ENCODE data around the gene ARHGAP6. TPM values are rescaled to one million over a fixed set of nuclear protein-coding genes. Genes with fewer than 3 reads are reported as not detected.

ARHGAP6 gene
- total RNA-seq, 1 experiment from 2014 or later = 0.07 TPM

GRCh38 chrX:11329021-11329420 is 336.7 kb downstream of the ARHGAP6 start:
- no peak overlapping the region for H4K5ac ChIP-seq (ENCODE audit: insufficient read length, low read depth, low read length)
- no peak overlapping the region for H3K27ac Mint-ChIP-seq
- H3K23me2 ChIP-seq (ENCODE audit: insufficient read length, low read depth, low read length, poor library complexity, severe bottlenecking) = no peaks in the 10 kb centered on the region
- H3K4me1 ChIP-seq (ENCODE audit: insufficient read depth, low read length) = no peaks in the 10 kb centered on the region
- peaks cover 4% of the 10 kb centered on the region; the same call in 1 of the 2 replicates for H3K27me3 Mint-ChIP-seq (ENCODE audit: low read depth)
- WGBS (ENCODE audit: extremely low coverage, insufficient read length, low lambda C conversion rate) = no CpG with 5 or more reads among the region's 5 CpGs
- H2AFZ ChIP-seq (ENCODE audit: low read length) = no peak overlapping the region
- no peak overlapping the region for H2BK12ac ChIP-seq (ENCODE audit: insufficient read length, low read depth, low read length)
- no peaks in the 10 kb centered on the region for H4K20me1 ChIP-seq (ENCODE audit: control insufficient read depth, insufficient read depth, insufficient read length)
- H3K27ac ChIP-seq (ENCODE audit: insufficient read length, low read depth, low read length) = no peak overlapping the region
- no peak overlapping the region for H3K4me2 ChIP-seq (ENCODE audit: insufficient read depth, insufficient read length, low read length)
- H3K79me1 ChIP-seq (ENCODE audit: insufficient read depth, low read depth, low read length, poor library complexity, severe bottlenecking) = no peaks in the 10 kb centered on the region
- H3K36me3 Mint-ChIP-seq (ENCODE audit: insufficient read depth in 1 of 3, low read depth in 3 of 3) = no peaks in the 10 kb centered on the region; a peak in 2 of 7 replicates
- no peak overlapping the region for H2BK120ac ChIP-seq (ENCODE audit: low read depth, low read length, poor library complexity, severe bottlenecking)
- no peaks in the 10 kb centered on the region for H3K27me3 ChIP-seq (ENCODE audit: insufficient read depth, low read length)
- H3K4ac ChIP-seq (ENCODE audit: low read depth, low read length) = no peak overlapping the region
- H2BK20ac ChIP-seq (ENCODE audit: low read depth, low read length, poor library complexity, severe bottlenecking) = no peak overlapping the region
- peaks cover 54% of the 10 kb centered on the region in 2 experiments for H3K9me3 Mint-ChIP-seq
- H4K91ac ChIP-seq (ENCODE audit: insufficient read length, low read depth, low read length) = no peak overlapping the region
- no peak overlapping the region for H3K18ac ChIP-seq (ENCODE audit: insufficient read length, low read depth, low read length)
- H2AK5ac ChIP-seq (ENCODE audit: insufficient read length, low read length) = no peak overlapping the region
- H3K14ac ChIP-seq (ENCODE audit: insufficient read depth, low read length) = no peak overlapping the region
- DNase-seq = no peak
- H3K9ac ChIP-seq (ENCODE audit: extremely low read depth, insufficient read length, low read length) = no peak overlapping the region
- H3K4me3 Mint-ChIP-seq = no peak overlapping the region
- no peak overlapping the region for H3K23ac ChIP-seq (ENCODE audit: insufficient read length, low read depth, low read length)
- no peak overlapping the region for H3K56ac ChIP-seq (ENCODE audit: insufficient read length, low read depth, low read length)
- no peaks in the 10 kb centered on the region for H3K4me1 Mint-ChIP-seq
- H2BK5ac ChIP-seq (ENCODE audit: insufficient read length, low read length) = no peak overlapping the region
- no peak for TF ChIP-seq CTCF (conservative IDR thresholded peaks at IDR 0.05)
- no peak overlapping the region for H2BK15ac ChIP-seq (ENCODE audit: low read depth, low read length)
- no peak overlapping the region for H4K8ac ChIP-seq (replicated peaks; ENCODE audit: insufficient read length, low read depth, low read length)
- H3K79me2 ChIP-seq (ENCODE audit: insufficient read depth, low read length) = no peaks in the 10 kb centered on the region
- H3K9me3 ChIP-seq (ENCODE audit: control insufficient read depth, low read depth, low read length) = no peaks in the 10 kb centered on the region
- H3T11ph ChIP-seq (ENCODE audit: low read length) = no peak overlapping the region

Data from H9 (cell line).